Right lobe of liver (tissue), 4 donors: ENCODE data around the gene ZNF598.

Experiments used
- POLR2A ChIP-seq: fragments of 450-650 bp; IDR thresholded peaks from one replicate; pipeline ENCODE4 v1.6.1; 2017; ENCODE audit warnings: antibody characterized with exemption, mild to moderate bottlenecking
- TF ChIP-seq, protein P1 (sequence below), 4 donors: fragments of 200-600 bp in 3 of 4; fragments of 450-650 bp in 1 of 4; IDR thresholded peaks; one replicate each; pipeline versions ENCODE4 v1.5.1 to v1.8.0; 2016 to 2022; ENCODE audit warnings: antibody characterized with exemption in 4 of 4, mild to moderate bottlenecking in 2 of 4
- donor health status: DM: no; HTN: no; CAD: no.
- donor health status: DM: no; HTN: no; CAD: no.
- donor health status: DM: no; HTN: yes; CAD: no.

DNA sequence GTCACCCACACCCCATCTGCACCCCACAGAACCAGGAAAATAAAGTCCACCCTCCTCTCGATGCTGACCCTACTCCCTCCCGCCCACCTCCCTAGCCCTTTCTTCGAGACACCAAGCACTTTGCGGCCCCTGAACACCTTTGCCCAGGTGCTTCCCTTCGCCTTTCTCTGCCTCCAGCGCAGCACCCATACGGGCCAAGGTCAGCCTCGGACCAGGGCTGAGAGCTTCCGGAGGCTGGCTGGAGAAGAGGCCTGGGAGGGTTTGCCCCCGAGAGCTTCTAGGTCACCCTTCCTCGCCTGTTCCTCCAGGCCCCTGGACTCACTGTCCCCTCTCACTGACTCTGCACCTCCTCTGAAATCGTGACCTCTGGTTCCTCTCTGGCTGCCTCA, 14.4 kb upstream of the ZNF598 start:
- TF ChIP-seq, protein P1, sequence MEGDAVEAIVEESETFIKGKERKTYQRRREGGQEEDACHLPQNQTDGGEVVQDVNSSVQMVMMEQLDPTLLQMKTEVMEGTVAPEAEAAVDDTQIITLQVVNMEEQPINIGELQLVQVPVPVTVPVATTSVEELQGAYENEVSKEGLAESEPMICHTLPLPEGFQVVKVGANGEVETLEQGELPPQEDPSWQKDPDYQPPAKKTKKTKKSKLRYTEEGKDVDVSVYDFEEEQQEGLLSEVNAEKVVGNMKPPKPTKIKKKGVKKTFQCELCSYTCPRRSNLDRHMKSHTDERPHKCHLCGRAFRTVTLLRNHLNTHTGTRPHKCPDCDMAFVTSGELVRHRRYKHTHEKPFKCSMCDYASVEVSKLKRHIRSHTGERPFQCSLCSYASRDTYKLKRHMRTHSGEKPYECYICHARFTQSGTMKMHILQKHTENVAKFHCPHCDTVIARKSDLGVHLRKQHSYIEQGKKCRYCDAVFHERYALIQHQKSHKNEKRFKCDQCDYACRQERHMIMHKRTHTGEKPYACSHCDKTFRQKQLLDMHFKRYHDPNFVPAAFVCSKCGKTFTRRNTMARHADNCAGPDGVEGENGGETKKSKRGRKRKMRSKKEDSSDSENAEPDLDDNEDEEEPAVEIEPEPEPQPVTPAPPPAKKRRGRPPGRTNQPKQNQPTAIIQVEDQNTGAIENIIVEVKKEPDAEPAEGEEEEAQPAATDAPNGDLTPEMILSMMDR (IDR thresholded peaks at IDR 0.05): no peak
- no peak for TF ChIP-seq POLR2A
